HepG2 (cell line): ENCODE data around the gene KDM7A. TPM values are rescaled to one million over a fixed set of nuclear protein-coding genes. Genes with fewer than 3 reads are reported as not detected.

Experiments used
- ASH2L ChIP-seq: fragments of 300-600, 200-600 bp; sonication (generic); IDR thresholded peaks from 2 replicates; pipeline ENCODE4 v1.7.0; 2017; ENCODE audit warnings: low read depth, mild to moderate bottlenecking, moderate library complexity, mixed read lengths, low read length; ENCODE audit not compliant: insufficient read length
- ATF7 ChIP-seq, 2 experiments: fragments of 450-650 bp in 1 of 2; sonication (generic) in 1 of 2; formaldehyde crosslinking in 1 of 2; IDR thresholded peaks; 2 replicates each; pipeline versions ENCODE4 v1.4.0 to v1.6.1; 2016 to 2020; ENCODE audit warnings: antibody characterized with exemption in 1 of 2, mild to moderate bottlenecking in 1 of 2, missing genetic modification reagents in 1 of 2
- CREBL2 ChIP-seq: sonication (generic); formaldehyde crosslinking; IDR thresholded peaks from 2 replicates; pipeline ENCODE4 v1.8.1; 2023; ENCODE audit warnings: missing genetic modification reagents, mild to moderate bottlenecking, borderline replicate concordance
- GFI1 ChIP-seq: sonication (generic); formaldehyde crosslinking; IDR thresholded peaks from 2 replicates; pipeline ENCODE4 v1.5.0; 2020; ENCODE audit warnings: missing genetic modification reagents, mild to moderate bottlenecking, borderline replicate concordance
- NCOA1 ChIP-seq: sonication (generic); formaldehyde crosslinking; IDR thresholded peaks from 2 replicates; pipeline ENCODE4 v1.9.0; 2021; ENCODE audit warnings: missing genetic modification reagents
- NPAS2 ChIP-seq: sonication (generic); formaldehyde crosslinking; IDR thresholded peaks from 2 replicates; pipeline ENCODE4 v1.8.0; 2022; ENCODE audit warnings: mild to moderate bottlenecking, missing genetic modification reagents, borderline replicate concordance
- PTBP1 ChIP-seq: fragments of 200-400 bp; formaldehyde crosslinking; IDR thresholded peaks from 2 replicates; pipeline ENCODE4 v1.6.1; 2018; ENCODE audit warnings: low read length, low read depth; ENCODE audit not compliant: poor library complexity, severe bottlenecking
- SP4 ChIP-seq: sonication (generic); formaldehyde crosslinking; IDR thresholded peaks from 2 replicates; pipeline ENCODE4 v1.8.1; 2023; ENCODE audit warnings: mild to moderate bottlenecking, missing genetic modification reagents
- YEATS4 ChIP-seq: sonication (generic); formaldehyde crosslinking; IDR thresholded peaks from 2 replicates; pipeline ENCODE4 v1.4.0; 2020; ENCODE audit warnings: missing genetic modification reagents, borderline replicate concordance
- ZMYM3 ChIP-seq: sonication (generic); formaldehyde crosslinking; IDR thresholded peaks from 2 replicates; pipeline ENCODE4 v1.5.1; 2020; ENCODE audit warnings: mild to moderate bottlenecking, missing genetic modification reagents
- ZNF142 ChIP-seq: sonication (generic); formaldehyde crosslinking; IDR thresholded peaks from 2 replicates; pipeline ENCODE4 v1.4.0; 2020; ENCODE audit warnings: missing genetic modification reagents
- ZNF230 ChIP-seq: sonication (generic); formaldehyde crosslinking; IDR thresholded peaks from 2 replicates; pipeline ENCODE4 v1.4.0; 2020; ENCODE audit warnings: mild to moderate bottlenecking, missing genetic modification reagents
- ZNF234 ChIP-seq: sonication (generic); formaldehyde crosslinking; conservative IDR thresholded peaks from 2 replicates; pipeline ENCODE4 v1.5.1; 2020; ENCODE audit warnings: mild to moderate bottlenecking, missing genetic modification reagents
- ZNF660 ChIP-seq: sonication (generic); formaldehyde crosslinking; IDR thresholded peaks from 2 replicates; pipeline ENCODE4 v1.5.1; 2020; ENCODE audit warnings: mild to moderate bottlenecking, low read depth, missing genetic modification reagents, borderline replicate concordance
- ZNF709 ChIP-seq: sonication (generic); formaldehyde crosslinking; IDR thresholded peaks from 2 replicates; pipeline ENCODE4 v1.5.0; 2020; ENCODE audit warnings: mild to moderate bottlenecking, missing genetic modification reagents
- ZNF737 ChIP-seq: sonication (generic); formaldehyde crosslinking; IDR thresholded peaks from 2 replicates; pipeline ENCODE4 v1.5.0; 2020; ENCODE audit warnings: missing genetic modification reagents, mild to moderate bottlenecking, borderline replicate concordance
- ZNF850 ChIP-seq: sonication (generic); formaldehyde crosslinking; conservative IDR thresholded peaks from 2 replicates; pipeline ENCODE4 v1.9.0; 2021; ENCODE audit warnings: mild to moderate bottlenecking, missing genetic modification reagents
- ZNF883 ChIP-seq: sonication (generic); formaldehyde crosslinking; IDR thresholded peaks from 2 replicates; pipeline ENCODE4 v1.5.1; 2020; ENCODE audit warnings: mild to moderate bottlenecking, missing genetic modification reagents; ENCODE audit errors: not compliant biosample characterization
- polyA plus RNA-seq, 8 experiments: library from polyadenylated mRNA; depleted of rRNA in 3 of 8; stranded (reverse) in 7 of 8; unstranded in 1 of 8; fragments of >200 nt; fragmentation: Illumina TruSeq in 4 of 8; extraction: Trizol in 4 of 8; gene quantifications; 2 replicates each; pipeline versions ENCODE4 v1.2.1 to v1.2.3, GENCODE V29; 2011 to 2016; ENCODE audit warnings: low read depth in 4 of 8, missing spikeins in 1 of 8, mixed read lengths in 1 of 8; ENCODE audit not compliant: insufficient read depth in 1 of 8
- total RNA-seq, 5 experiments: library from RNA; depleted of rRNA; stranded (reverse); fragments of >200 nt; fragmentation: Illumina TruSeq; extraction: Trizol; gene quantifications; 2 replicates each; pipeline ENCODE4 v1.2.3, GENCODE V29; 2016; ENCODE audit warnings: low read depth in 1 of 5
- TF ChIP-seq, protein P1 (sequence below): sonication (generic); formaldehyde crosslinking; IDR thresholded peaks from 2 replicates; pipeline ENCODE4 v1.9.0; 2021; ENCODE audit warnings: missing genetic modification reagents, borderline replicate concordance
- TF ChIP-seq, protein P2 (sequence below): sonication (generic); formaldehyde crosslinking; IDR thresholded peaks from 2 replicates; pipeline ENCODE4 v1.4.0; 2020; ENCODE audit warnings: missing genetic modification reagents

KDM7A gene
- total and polyA plus RNA-seq, 2 of the 13 experiments (the other 11 are each of a cell fraction or from before 2014, with no cell fraction given) = 10.8 to 16.8 TPM

DNA sequence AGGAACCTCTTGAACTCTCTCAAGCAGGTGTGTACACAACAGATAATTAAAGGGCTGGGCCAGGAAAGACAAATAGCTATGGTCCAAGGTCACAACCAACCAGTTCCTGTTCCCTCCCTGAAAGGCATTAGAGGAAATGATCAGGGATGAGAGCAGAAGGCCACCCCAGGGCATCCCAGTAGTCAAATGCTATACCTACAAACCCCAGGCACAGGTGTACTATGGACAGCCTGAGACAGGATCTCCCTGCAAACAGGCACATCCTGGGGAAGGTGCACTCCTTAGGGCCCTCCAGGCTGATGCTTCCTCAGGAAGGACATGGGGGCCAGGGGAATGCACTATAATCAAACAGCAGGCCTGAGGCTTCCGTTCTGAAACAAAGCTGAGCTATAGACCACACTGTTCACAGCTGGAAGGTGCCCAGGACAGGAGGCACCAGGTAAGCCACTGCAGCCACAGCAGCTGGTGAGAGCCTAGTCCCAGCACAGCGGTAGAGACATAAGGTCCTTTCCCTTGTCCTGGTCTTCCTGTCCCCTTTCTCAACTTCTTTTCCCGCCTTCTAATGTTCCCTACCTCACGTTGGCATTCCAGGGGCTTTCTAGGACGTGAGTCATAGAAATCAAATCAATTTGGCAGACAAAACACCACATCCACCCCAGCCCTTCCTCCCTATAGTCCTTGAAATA lies 127.3 kb downstream of the KDM7A start (continued):
- peak; percentile 38; the same call in 1 of the 2 replicates for TF ChIP-seq ZNF142 (CRISPR knock-in tag)
- no peak for TF ChIP-seq CREBL2 (CRISPR knock-in tag)
- peak; percentile 73 for TF ChIP-seq ASH2L
- no peak for TF ChIP-seq ZNF709
- TF ChIP-seq ZNF883 (CRISPR knock-in tag) = no peak
- TF ChIP-seq ZMYM3 (CRISPR knock-in tag) = peak; percentile 69; the same call in 1 of the 2 replicates
- peak; percentile 97 for TF ChIP-seq NCOA1 (CRISPR knock-in tag)
- TF ChIP-seq ZNF660 (CRISPR knock-in tag) = no peak
- TF ChIP-seq, protein P1, sequence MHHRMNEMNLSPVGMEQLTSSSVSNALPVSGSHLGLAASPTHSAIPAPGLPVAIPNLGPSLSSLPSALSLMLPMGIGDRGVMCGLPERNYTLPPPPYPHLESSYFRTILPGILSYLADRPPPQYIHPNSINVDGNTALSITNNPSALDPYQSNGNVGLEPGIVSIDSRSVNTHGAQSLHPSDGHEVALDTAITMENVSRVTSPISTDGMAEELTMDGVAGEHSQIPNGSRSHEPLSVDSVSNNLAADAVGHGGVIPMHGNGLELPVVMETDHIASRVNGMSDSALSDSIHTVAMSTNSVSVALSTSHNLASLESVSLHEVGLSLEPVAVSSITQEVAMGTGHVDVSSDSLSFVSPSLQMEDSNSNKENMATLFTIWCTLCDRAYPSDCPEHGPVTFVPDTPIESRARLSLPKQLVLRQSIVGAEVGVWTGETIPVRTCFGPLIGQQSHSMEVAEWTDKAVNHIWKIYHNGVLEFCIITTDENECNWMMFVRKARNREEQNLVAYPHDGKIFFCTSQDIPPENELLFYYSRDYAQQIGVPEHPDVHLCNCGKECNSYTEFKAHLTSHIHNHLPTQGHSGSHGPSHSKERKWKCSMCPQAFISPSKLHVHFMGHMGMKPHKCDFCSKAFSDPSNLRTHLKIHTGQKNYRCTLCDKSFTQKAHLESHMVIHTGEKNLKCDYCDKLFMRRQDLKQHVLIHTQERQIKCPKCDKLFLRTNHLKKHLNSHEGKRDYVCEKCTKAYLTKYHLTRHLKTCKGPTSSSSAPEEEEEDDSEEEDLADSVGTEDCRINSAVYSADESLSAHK (CRISPR knock-in tag) = no peak
- peak; percentile 52 for TF ChIP-seq SP4
- no peak for TF ChIP-seq NPAS2 (CRISPR knock-in tag)
- 0 out of 2 replicates have a peak, but pooled peaks have one; percentile 21 for TF ChIP-seq ZNF230 (CRISPR knock-in tag)
- TF ChIP-seq, protein P2, sequence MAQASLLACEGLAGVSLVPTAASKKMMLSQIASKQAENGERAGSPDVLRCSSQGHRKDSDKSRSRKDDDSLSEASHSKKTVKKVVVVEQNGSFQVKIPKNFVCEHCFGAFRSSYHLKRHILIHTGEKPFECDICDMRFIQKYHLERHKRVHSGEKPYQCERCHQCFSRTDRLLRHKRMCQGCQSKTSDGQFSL (CRISPR knock-in tag) = no peak
- peak; percentile 44 for TF ChIP-seq YEATS4 (CRISPR knock-in tag)
- no peak for TF ChIP-seq PTBP1
- peak; percentile 93 for TF ChIP-seq GFI1
- TF ChIP-seq ZNF737 (CRISPR knock-in tag) = no peak
- no peak for TF ChIP-seq ZNF850 (CRISPR knock-in tag)
- no peak for TF ChIP-seq ZNF234 (CRISPR knock-in tag)
- TF ChIP-seq ATF7 (IDR thresholded peaks at IDR 0.05) = no peak
- TF ChIP-seq ATF7 (CRISPR knock-in tag; IDR thresholded peaks at IDR 0.05) = peak; percentile 70; the same call in 1 of the 2 replicates
